ENCODE measurements around the gene LSM14B.
"Not testable (repeated sequence)": the region's sequence is repeated elsewhere in the genome, so short reads cannot be mapped to it uniquely, and the experiment has no call there.

The LSM14B gene

GRCh38 chr20:62121776-62122653, at the start of gene LSM14B:
LSM14B (plus strand) TSS chr20:62122475; CDS start chr20:62122667, 192 bp downstream.
- peak; percentile 81 for DNase-seq (ENCODE audit: low read depth, low spot score)

GRCh38 chr20:62073323-62073722, 49.0 kb upstream of the LSM14B start:
- DNase-seq (ENCODE audit: low read depth, low spot score), result no peak

GRCh38 chr20:62079166-62079565, 43.1 kb upstream of the LSM14B start:
- DNase-seq (ENCODE audit: low read depth, low spot score), result no peak

GRCh38 chr20:62080249-62080990, 41.9 kb upstream of the LSM14B start:
- no peak for DNase-seq (ENCODE audit: low read depth, low spot score)

- no peak for DNase-seq (ENCODE audit: low read depth, low spot score)
Measured at GRCh38 chr20:62083312-62083711, 39.0 kb upstream of the LSM14B start.

- DNase-seq (ENCODE audit: low read depth, low spot score), result not testable (repeated sequence)
Measured at GRCh38 chr20:62084224-62084623, 38.1 kb upstream of the LSM14B start.

- no peak for DNase-seq (ENCODE audit: low read depth, low spot score)
Measured at GRCh38 chr20:62085206-62085605, 37.1 kb upstream of the LSM14B start.

GRCh38 chr20:62087227-62087626, 35.0 kb upstream of the LSM14B start:
- DNase-seq (ENCODE audit: low read depth, low spot score), result no peak

GRCh38 chr20:62087632-62088031, 34.6 kb upstream of the LSM14B start:
- no peak for DNase-seq (ENCODE audit: low read depth, low spot score)

GRCh38 chr20:62088258-62089127, 33.8 kb upstream of the LSM14B start:
- DNase-seq (ENCODE audit: low read depth, low spot score), result no peak

- no peak for DNase-seq (ENCODE audit: low read depth, low spot score)
Measured at GRCh38 chr20:62089393-62089792, 32.9 kb upstream of the LSM14B start.

GRCh38 chr20:62096421-62097380, 25.6 kb upstream of the LSM14B start:
- DNase-seq (ENCODE audit: low read depth, low spot score), result no peak

GRCh38 chr20:62097881-62098407, 24.3 kb upstream of the LSM14B start:
- no peak for DNase-seq (ENCODE audit: low read depth, low spot score)

- no peak for DNase-seq (ENCODE audit: low read depth, low spot score)
Measured at GRCh38 chr20:62101078-62101477, 21.2 kb upstream of the LSM14B start.

- no peak for DNase-seq (ENCODE audit: low read depth, low spot score)
Measured at GRCh38 chr20:62103508-62104233, 18.6 kb upstream of the LSM14B start.

- DNase-seq (ENCODE audit: low read depth, low spot score), result no peak
Measured at GRCh38 chr20:62104234-62104789, 18.0 kb upstream of the LSM14B start.

- DNase-seq (ENCODE audit: low read depth, low spot score), result no peak
Measured at GRCh38 chr20:62104791-62105345, 17.4 kb upstream of the LSM14B start.

GRCh38 chr20:62105592-62105991, 16.7 kb upstream of the LSM14B start:
- DNase-seq (ENCODE audit: low read depth, low spot score), result no peak

GRCh38 chr20:62111148-62111547, 11.1 kb upstream of the LSM14B start:
- no peak for DNase-seq (ENCODE audit: low read depth, low spot score)
